Ishikawa (cell line): ENCODE results near the gene BCDIN3D.

ENCODE experiments used
- CEBPB ChIP-seq: IDR thresholded peaks from 2 replicates; pipeline ENCODE4 v1.6.1; 2012
- CREB1 ChIP-seq: IDR thresholded peaks from 2 replicates; pipeline ENCODE4 v1.6.1; 2012; ENCODE audit warnings: low read depth
- EGR1 ChIP-seq: IDR thresholded peaks from 2 replicates; pipeline ENCODE4 v1.6.1; 2012
- EP300 ChIP-seq: IDR thresholded peaks from 2 replicates; pipeline ENCODE4 v1.6.1; 2012; ENCODE audit warnings: borderline replicate concordance
- FOXM1 ChIP-seq: IDR thresholded peaks from 2 replicates; pipeline ENCODE4 v1.6.1; 2012; ENCODE audit warnings: low read depth, borderline replicate concordance
- NFIC ChIP-seq: IDR thresholded peaks from 2 replicates; pipeline ENCODE4 v1.6.1; 2012
- RAD21 ChIP-seq: IDR thresholded peaks from 2 replicates; pipeline ENCODE4 v1.6.1; 2012; ENCODE audit warnings: low read depth
- REST ChIP-seq: IDR thresholded peaks from 2 replicates; pipeline ENCODE4 v1.6.1; 2012; ENCODE audit warnings: low read depth, mild to moderate bottlenecking
- TAF1 ChIP-seq: IDR thresholded peaks from 2 replicates; pipeline ENCODE4 v1.6.1; 2012; ENCODE audit warnings: low read depth, mild to moderate bottlenecking
- TCF12 ChIP-seq: IDR thresholded peaks from 2 replicates; pipeline ENCODE4 v1.6.1; 2012; ENCODE audit warnings: low read depth
- TEAD4 ChIP-seq: IDR thresholded peaks from 2 replicates; pipeline ENCODE4 v1.6.1; 2012
- YY1 ChIP-seq: IDR thresholded peaks from 2 replicates; pipeline ENCODE4 v1.6.1; 2012; ENCODE audit warnings: low read depth
- ZBTB7A ChIP-seq: IDR thresholded peaks from 2 replicates; pipeline ENCODE4 v1.6.1; 2012; ENCODE audit warnings: low read depth
- TF ChIP-seq, protein P1 (sequence below): IDR thresholded peaks from 2 replicates; pipeline ENCODE4 v1.6.1; 2012

Gene BCDIN3D

DNA sequence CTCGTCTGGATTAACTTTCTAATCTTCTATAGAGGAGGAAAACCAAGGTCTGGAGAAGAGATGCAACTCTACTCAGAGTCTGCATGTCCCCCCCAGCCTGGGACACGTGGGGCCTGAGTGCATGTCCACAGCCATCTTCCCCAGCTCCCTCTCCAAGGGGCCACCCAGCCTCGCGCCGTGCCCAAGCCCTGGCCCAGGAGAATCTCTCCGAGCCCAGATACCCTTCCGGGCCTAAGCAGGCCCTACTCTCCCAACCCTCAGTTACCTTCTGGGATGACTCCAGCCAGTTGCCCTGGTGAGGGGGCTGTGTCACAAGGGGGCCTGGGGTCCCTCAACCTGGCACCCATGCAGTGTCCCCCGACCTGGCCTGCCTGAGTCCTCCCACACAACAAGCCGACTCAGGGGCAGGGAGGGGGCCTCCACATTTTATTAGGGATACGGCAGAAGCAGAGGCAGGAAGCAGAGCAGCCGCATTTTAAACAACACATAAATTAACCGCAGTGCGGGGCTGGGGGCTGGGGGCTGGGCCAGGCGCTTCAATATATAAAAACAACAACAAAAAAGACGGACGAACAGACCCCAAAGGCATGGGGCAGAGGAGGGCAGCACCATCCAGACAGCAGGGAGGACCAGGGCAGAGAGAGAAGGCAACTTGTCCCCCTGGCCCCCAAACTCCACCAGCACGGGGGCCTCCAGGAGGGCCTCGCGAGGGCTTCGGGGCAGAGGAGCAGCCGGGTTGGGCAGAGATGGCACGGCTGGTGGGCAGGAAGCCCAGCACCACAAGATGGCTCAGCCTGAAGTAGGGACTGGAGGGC is 52.0 kb downstream of the BCDIN3D start:
- TF ChIP-seq TCF12: no peak
- no peak for TF ChIP-seq CREB1
- TF ChIP-seq EGR1: no peak
- TF ChIP-seq, protein P1, sequence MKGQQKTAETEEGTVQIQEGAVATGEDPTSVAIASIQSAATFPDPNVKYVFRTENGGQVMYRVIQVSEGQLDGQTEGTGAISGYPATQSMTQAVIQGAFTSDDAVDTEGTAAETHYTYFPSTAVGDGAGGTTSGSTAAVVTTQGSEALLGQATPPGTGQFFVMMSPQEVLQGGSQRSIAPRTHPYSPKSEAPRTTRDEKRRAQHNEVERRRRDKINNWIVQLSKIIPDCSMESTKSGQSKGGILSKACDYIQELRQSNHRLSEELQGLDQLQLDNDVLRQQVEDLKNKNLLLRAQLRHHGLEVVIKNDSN: no peak
- TF ChIP-seq TEAD4: no peak

DNA sequence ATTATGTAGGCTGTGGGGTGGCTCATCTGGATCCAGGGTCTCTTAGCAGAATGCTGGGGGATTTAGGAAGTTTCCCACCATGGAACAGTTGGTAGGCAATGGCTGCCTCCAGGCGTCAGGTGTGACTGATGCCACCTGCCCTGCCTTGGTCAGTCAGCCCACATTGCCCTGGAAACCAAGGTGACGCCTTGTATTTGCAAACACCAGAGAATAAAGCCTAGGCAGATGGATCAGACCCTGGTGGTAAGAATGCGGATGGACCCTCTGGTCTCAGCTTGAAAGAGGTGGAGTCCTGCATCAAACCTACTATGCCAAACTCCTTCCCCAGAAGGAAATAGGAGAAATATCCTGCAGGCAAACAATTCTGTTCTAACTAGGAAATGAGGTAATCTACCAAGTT is 52.9 kb downstream of the BCDIN3D start:
- TF ChIP-seq CEBPB (no peak), TAF1 (no peak), ZBTB7A (no peak), EP300 (no peak)

DNA sequence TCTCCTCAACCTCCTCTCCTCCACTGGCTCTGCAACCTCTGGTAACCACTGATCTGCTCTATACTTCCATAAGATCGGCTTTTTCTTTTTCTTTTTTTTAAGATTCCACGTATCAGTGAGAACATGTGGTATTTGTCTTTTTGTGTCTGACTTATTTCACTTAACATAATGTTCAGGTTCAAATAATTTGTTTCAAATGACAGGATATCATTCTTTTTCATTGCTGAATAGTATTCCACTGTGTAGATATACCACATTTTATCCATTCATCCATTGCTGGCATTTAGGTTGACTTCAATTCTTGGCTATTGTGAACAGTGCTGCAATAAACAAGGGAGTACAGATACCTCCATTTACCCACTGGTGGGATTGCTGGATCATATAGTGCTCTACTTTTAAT is 55.2 kb downstream of the BCDIN3D start:
- no peak for TF ChIP-seq YY1
- no peak for TF ChIP-seq EP300
- TF ChIP-seq EGR1: no peak
- no peak for TF ChIP-seq CREB1
- no peak for TF ChIP-seq REST
- no peak for TF ChIP-seq TEAD4
- TF ChIP-seq TCF12: no peak
- TF ChIP-seq, protein P1: no peak
- TF ChIP-seq RAD21: no peak
- TF ChIP-seq NFIC: no peak
- TF ChIP-seq TAF1: no peak
- no peak for TF ChIP-seq CEBPB
- TF ChIP-seq FOXM1: no peak
- no peak for TF ChIP-seq ZBTB7A
